Hepatocyte (in vitro differentiated cells): ENCODE data around the gene LIME1.

Experiments
- CTCF ChIP-seq: fragments of 200-600 bp; sonication (generic); IDR thresholded peaks from 2 replicates; pipeline ENCODE4 v1.5.1; 2016; ENCODE audit warnings: antibody characterized with exemption, mild to moderate bottlenecking; ENCODE audit not compliant: poor library complexity
- EZH2 ChIP-seq: fragments of 200-600 bp; sonication (generic); IDR thresholded peaks from 2 replicates; pipeline ENCODE4 v1.6.1; 2016; ENCODE audit warnings: antibody characterized with exemption, mild to moderate bottlenecking, borderline replicate concordance
- EZH2phosphoT487 ChIP-seq: fragments of 200-600 bp; sonication (generic); IDR thresholded peaks from one replicate; pipeline ENCODE4 v1.6.1; 2018; ENCODE audit warnings: antibody characterized with exemption, mild to moderate bottlenecking, low read depth, moderate library complexity; ENCODE audit not compliant: unreplicated experiment, severe bottlenecking

GRCh38 chr20:63697357-63697867, 39.1 kb upstream of the LIME1 start:
- no peak for TF ChIP-seq CTCF
- TF ChIP-seq EZH2: no peak
- no peak for TF ChIP-seq EZH2phosphoT487
